Liver (tissue), 3 donors: Measurements from ENCODE around the gene ENTPD7.
A peak's percentile ranks its signal among the peaks of the same experiment; 100 is the strongest.

Experiments used
- HNF4A ChIP-seq, 2 donors: conservative IDR thresholded peaks; 2 replicates each; pipeline ENCODE4 v1.6.1; 2016; ENCODE audit warnings: antibody characterized with exemption in 2 of 2, mild to moderate bottlenecking in 2 of 2
- JUND ChIP-seq, 2 donors: IDR thresholded peaks; 2 replicates each; pipeline ENCODE4 v1.6.1; 2016; ENCODE audit warnings: antibody characterized with exemption in 2 of 2
- RAD21 ChIP-seq, 2 donors: IDR thresholded peaks; 2 replicates each; pipeline ENCODE4 v1.6.1; 2016; ENCODE audit warnings: antibody characterized with exemption in 2 of 2, mild to moderate bottlenecking in 2 of 2
- RXRA ChIP-seq, 2 donors: IDR thresholded peaks; 2 replicates each; pipeline ENCODE4 v1.6.1; 2017 to 2018; ENCODE audit warnings: antibody characterized with exemption in 2 of 2, mild to moderate bottlenecking in 1 of 2
- SP1 ChIP-seq: IDR thresholded peaks from 2 replicates; pipeline ENCODE4 v1.6.1; 2018; ENCODE audit warnings: antibody characterized with exemption, mild to moderate bottlenecking
- TAF1 ChIP-seq: conservative IDR thresholded peaks from 2 replicates; pipeline ENCODE4 v1.6.1; 2016; ENCODE audit warnings: antibody characterized with exemption, mild to moderate bottlenecking
- YY1 ChIP-seq: IDR thresholded peaks from 2 replicates; pipeline ENCODE4 v1.6.1; 2016; ENCODE audit warnings: antibody characterized with exemption, mild to moderate bottlenecking
- TF ChIP-seq, protein P1 (sequence below): fragments of 150-350 bp; IDR thresholded peaks from 2 replicates; pipeline ENCODE4 v1.5.1; 2017; ENCODE audit warnings: improper control_type of control experiment, low read depth, low read length; ENCODE audit not compliant: missing input control
- TF ChIP-seq, protein P2 (sequence below): IDR thresholded peaks from 2 replicates; pipeline ENCODE4 v1.6.1; 2016; ENCODE audit warnings: antibody characterized with exemption
- TF ChIP-seq, protein P3 (sequence below): IDR thresholded peaks from 2 replicates; pipeline ENCODE4 v1.6.1; 2016; ENCODE audit warnings: antibody characterized with exemption
- donor health status: healthy.
- donor health status: healthy.

DNA sequence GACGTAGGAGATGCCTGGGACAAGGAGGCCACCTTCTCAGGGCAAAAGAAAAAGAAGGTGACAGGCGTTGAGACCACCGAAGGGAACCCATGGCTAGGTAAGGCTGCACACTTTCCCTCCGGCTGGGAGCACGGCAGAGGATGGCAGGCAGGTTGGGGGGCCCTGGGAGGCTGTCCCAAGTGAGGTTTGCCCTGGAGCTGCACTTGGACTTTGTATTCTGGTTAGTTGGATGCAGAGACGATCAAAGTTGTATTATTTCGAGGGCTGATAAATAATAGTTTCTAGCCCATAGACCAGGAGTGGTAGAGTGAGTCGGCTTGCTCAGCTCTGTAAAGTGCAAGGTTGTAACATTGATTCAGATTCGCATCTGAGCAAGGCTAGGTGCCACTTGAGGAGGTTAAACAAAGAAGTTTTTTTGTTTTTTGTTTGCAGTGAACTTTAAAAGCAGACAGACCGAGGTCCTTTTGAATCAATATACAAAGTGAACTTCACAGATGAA lies 608 bp downstream of the ENTPD7 start:
- TF ChIP-seq TAF1 (no peak), HNF4A (conservative IDR thresholded peaks at IDR 0.05) (peak; percentile 71 to 77), JUND (IDR thresholded peaks at IDR 0.05) (no peak), RXRA (IDR thresholded peaks at IDR 0.05) (no peak), YY1 (no peak), SP1 (no peak), RAD21 (IDR thresholded peaks at IDR 0.05) (no peak)
- TF ChIP-seq, protein P1, sequence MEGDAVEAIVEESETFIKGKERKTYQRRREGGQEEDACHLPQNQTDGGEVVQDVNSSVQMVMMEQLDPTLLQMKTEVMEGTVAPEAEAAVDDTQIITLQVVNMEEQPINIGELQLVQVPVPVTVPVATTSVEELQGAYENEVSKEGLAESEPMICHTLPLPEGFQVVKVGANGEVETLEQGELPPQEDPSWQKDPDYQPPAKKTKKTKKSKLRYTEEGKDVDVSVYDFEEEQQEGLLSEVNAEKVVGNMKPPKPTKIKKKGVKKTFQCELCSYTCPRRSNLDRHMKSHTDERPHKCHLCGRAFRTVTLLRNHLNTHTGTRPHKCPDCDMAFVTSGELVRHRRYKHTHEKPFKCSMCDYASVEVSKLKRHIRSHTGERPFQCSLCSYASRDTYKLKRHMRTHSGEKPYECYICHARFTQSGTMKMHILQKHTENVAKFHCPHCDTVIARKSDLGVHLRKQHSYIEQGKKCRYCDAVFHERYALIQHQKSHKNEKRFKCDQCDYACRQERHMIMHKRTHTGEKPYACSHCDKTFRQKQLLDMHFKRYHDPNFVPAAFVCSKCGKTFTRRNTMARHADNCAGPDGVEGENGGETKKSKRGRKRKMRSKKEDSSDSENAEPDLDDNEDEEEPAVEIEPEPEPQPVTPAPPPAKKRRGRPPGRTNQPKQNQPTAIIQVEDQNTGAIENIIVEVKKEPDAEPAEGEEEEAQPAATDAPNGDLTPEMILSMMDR, result no peak
- TF ChIP-seq, protein P2, sequence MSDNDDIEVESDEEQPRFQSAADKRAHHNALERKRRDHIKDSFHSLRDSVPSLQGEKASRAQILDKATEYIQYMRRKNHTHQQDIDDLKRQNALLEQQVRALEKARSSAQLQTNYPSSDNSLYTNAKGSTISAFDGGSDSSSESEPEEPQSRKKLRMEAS, result no peak
- TF ChIP-seq, protein P3, sequence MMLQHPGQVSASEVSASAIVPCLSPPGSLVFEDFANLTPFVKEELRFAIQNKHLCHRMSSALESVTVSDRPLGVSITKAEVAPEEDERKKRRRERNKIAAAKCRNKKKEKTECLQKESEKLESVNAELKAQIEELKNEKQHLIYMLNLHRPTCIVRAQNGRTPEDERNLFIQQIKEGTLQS, result no peak
